GM19025 (cell line): Measurements from ENCODE around the gene AMFR.
A peak's percentile ranks its signal among the peaks of the same experiment; 100 is the strongest.

Source experiments
- ATAC-seq: cut with Tn5 transposase; IDR thresholded peaks from one replicate; pipeline ENCODE4 v1.9.1; 2021; ENCODE audit warnings: mild to moderate bottlenecking, low read depth, moderate library complexity; ENCODE audit not compliant: unreplicated experiment

The AMFR gene

GRCh38 chr16:56424791-56425438 is 430 bp downstream of the AMFR start:
- peak; percentile 38 for ATAC-seq

GRCh38 chr16:56424404-56424764 is 961 bp downstream of the AMFR start:
- no peak for ATAC-seq

GRCh38 chr16:56423584-56424403 is 1.6 kb downstream of the AMFR start:
- no peak for ATAC-seq

- no peak for ATAC-seq
Observed at GRCh38 chr16:56422896-56423441, 2.4 kb downstream of the AMFR start.

- ATAC-seq: no peak
Observed at GRCh38 chr16:56421976-56422669, 3.2 kb downstream of the AMFR start.

DNA sequence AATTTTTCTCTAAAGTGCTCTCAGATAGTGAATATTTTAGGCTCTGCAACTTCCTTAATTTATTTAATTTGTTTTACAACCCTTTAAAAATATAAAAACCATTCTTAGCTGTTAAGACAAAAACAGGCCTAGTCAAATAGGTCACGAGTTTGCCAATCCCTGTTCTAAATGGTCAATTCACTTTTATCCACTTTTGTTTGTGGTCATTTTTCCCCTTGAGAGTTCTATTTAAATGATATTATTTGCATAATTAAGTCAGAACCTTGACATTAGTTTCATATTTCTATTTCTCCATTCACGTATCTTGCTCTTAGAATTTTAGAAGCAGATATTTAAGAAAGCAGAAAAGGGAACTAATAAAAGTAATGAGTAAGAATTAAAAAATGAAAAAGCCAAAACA is 4.0 kb downstream of the AMFR start:
- ATAC-seq: no peak

GRCh38 chr16:56420613-56421012 is 4.7 kb downstream of the AMFR start:
- no peak for ATAC-seq

- no peak for ATAC-seq
Observed at GRCh38 chr16:56419740-56420548, 5.4 kb downstream of the AMFR start.

DNA sequence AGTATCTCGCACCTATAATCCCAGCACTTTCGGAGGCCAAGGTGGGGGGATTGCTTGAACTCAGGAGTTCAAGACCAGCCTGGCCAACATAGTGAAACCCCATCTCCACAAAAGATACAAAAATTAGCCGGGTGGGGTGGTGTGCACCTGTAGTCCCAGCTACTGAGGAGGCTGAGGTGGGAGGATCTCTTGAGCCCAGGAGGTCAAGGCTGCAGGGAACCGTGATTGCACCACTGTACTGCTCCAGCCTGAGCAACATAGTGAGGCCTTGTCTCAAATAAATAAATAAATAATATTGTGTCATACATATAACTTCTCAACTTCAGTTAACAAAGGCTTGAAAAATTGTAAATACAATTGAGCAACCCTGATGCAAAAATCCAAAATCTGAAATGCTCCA is 8.2 kb downstream of the AMFR start:
- ATAC-seq: no peak

GRCh38 chr16:56415875-56416274 is 9.5 kb downstream of the AMFR start:
- ATAC-seq: no peak

DNA sequence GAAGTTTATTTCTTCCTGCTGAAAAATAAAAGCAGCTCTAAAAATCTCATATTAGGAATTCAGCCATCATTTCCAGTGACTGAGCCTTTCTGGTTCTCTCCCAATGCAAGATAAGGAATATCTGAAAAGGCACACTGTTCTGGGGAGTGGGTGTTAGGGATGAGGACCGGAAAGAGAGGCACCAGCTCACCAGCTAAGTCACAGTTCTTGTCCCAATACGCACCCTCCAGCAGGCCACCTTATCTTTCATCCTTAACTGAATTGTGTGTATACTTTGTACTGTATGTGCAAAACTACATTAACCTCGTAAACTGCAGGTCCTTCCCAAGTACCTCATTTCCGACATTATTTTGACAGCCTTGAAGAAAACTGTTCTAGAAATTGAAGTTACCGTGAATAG is 11.0 kb downstream of the AMFR start:
- ATAC-seq: no peak

DNA sequence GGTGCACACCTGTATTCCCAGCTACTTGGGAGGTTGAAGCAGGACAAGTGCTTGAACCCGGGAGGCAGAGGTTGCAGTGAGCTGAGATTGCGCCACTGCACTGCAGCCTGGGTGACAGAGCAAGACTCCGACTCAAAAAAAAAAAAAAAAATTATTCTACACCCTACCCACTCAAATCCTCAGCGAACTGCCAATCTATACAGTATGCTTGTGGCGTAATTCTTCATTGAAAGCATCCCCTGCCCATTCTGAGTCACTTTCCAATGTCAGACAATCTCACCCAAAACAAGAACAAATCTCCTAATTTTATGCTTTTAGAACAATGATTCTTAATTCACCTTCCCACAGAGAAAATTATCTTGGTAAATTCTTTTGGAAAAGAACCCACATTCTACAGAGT is 12.0 kb downstream of the AMFR start:
- no peak for ATAC-seq

GRCh38 chr16:56411624-56412023 is 13.7 kb downstream of the AMFR start:
- no peak for ATAC-seq

- ATAC-seq: no peak
Observed at GRCh38 chr16:56411123-56411522, 14.2 kb downstream of the AMFR start.

DNA sequence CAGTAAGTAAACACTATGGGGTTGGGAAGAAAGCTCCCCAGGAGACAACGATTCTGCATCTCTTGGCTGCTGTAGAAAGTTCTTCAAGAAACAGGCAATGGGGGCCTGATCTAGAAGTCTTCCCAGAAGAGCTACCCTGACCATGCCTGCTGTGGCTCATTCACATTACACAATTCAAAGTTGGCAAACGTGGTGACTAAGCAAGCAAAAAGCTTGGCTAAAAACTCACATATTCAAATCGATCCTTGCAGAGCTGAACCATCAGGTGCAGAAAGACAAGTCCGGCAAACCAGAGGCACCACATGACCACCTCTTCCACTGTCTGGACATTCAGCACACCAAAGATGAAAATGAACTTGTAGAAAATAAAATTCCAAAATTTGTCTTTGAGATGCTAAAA is 16.1 kb downstream of the AMFR start:
- no peak for ATAC-seq

DNA sequence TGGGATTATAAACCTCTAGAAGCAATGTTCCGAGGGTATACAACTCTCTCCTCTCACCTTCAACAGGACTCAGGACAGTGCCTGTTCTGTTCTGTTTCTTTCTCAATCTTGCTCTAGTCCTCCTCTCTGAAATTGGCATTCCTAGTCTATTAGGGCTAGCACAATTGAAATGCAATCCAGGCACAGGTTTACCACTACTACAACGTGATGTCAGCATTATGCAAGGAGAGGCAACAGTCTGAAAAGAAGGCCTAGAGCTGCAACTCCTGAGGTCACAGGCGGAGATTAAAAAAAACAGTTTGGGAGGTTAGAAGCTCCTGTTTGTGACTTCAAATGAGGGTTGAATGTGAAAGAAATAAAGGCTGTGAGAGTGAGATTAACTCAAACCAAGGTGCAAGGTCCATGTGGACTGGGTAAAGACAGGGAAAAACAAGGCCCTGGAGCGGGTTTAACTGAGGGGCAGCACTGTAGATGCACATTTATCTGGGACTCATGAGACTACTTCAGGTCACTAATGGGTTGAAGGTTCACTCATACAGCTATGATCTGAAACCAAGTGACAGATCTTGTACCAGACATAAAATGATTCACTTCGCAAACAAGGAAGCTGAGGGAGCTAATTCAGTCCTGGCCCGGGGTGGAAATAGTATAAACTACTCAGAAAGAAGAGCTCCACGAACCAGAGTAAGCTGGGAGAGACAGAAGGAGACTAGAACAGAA is 16.8 kb downstream of the AMFR start:
- ATAC-seq: no peak

GRCh38 chr16:56405977-56406672 is 19.2 kb downstream of the AMFR start:
- ATAC-seq: no peak

DNA sequence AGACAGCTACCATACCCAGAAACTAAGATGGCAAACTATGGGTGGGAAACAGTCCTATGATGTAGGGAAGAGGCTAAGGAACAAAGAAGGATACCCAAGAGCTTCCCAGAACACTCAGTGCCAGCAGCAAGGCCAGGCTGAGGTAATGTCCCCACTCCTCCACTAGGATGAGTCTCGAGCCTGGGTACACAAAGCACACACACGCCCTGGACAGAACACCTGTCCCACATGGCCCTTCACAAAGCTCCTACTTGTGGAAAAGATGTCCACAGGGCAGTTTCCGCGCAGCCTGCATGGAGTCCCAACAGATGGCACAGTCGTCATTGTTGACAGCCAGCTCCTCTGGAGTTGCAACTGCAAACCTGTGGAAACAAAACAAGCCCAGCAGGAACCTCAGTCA is 23.9 kb downstream of the AMFR start:
- ATAC-seq: no peak

DNA sequence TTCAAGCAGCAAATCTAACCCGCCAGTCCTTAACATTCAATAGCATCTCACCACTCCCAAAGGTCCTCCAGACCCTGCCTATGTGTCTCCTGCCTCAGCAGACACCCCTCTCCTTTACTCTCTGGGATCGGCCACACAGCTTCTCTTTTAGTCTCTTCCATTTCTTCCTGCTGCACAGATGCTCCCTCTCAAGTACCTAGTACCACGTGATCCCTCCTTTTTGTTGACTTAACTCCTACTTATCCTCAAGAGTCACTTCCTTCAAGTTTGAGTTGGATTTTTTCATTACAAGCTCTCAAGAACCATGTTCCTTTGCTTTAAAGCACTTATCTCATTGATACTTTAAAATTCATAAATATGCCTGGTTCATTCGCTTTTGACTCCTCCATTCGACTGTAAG is 24.9 kb downstream of the AMFR start:
- no peak for ATAC-seq
